Measurements from ENCODE around the gene RNASET2.

Gene RNASET2

DNA sequence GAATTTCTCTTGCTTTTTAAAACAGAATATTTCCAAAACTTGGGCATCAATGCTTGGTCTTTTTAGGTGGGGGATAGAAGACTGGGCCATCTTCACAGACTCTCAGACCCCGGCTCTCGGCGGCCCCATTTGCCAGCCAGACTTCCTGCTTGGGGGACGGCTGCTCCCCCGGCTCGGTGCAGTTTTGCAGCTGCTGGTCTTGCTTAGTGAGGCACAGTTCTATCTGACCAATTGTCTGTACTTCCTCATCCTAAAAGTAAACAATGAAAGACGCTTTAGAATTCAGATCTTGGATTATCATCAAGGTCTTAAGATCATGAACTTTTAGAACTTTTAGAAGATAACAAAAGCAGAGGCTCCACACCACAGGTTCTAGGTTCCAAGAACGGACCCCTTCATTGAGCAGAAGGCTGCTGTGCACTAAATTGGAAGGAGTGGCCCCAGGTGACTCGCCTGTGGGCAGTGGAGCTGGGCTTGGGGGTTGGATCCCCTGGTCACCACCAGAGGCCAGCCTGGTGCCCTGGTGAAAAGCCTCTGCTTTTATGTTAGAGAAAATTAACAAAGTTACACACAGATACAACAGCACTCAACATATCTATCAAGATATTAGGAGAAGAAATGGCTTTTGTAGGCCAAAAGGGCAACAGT lies 26.7 kb downstream of the RNASET2 start:
- no peak for TF ChIP-seq CTCF (IDR thresholded peaks at IDR 0.05; ENCODE audit: unreplicated experiment in 3 of 3)
- Mint-ChIP-seq H3K36me3 (ENCODE audit: low read depth) (peaks cover 13% of the 10 kb centered on the region), H3K4me1 (peaks cover 5% of the 10 kb centered on the region), H3K27ac (peak overlapping the region in 1 of 3 experiments; percentile 38), H3K27me3 (ENCODE audit: low read depth) (no peaks in the 10 kb centered on the region), H3K4me3 (no peak overlapping the region), H3K9me3 (no peaks in the 10 kb centered on the region)

DNA sequence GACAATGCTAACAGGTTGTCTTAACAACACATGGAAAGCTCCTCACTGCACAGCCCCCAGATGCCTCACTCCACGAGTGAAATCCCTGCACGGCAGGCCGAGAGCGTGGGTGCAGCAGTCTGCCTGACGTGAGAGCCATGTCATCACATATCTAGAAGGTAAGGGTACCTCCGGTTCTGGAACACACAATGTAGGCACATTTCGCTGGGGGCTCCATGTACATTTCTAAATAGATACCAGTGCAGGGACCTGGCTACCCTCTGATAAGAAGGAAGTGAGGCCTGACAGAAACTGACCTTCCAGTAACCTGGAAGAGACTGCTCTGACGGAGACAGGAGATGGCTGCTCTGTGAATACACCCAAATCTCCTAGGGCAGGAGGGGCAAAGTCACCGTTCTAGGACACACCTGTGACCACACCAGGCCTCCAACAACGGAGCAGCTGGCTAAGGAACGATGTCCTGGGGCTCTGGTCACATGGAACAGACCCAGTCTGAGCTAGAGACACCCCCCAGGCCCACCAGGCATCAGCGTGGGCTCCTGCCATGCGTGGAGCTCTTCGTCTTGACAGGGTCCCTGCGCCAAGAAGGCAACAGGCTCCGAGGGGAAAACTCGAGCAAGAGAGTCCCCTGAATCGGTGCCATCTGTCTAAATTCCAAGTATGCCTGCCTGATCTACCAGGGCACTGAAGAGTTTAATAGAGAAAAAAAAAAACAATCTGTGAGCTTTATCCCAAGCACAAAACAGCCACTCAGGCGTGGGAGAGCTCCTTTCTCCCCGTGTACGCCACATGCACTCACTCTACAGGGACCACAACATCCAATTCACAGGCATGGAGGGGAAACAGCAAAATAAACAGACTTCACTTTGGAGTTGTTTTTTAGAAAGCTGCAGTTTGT lies 27.5 kb downstream of the RNASET2 start:
- peak overlapping the region in 1 of 3 experiments; percentile 38 for H3K27ac Mint-ChIP-seq
- peaks cover 5% of the 10 kb centered on the region for H3K4me1 Mint-ChIP-seq
- no peaks in the 10 kb centered on the region for H3K9me3 Mint-ChIP-seq
- no peaks in the 10 kb centered on the region for H3K27me3 Mint-ChIP-seq (ENCODE audit: low read depth)
- TF ChIP-seq CTCF (IDR thresholded peaks at IDR 0.05; ENCODE audit: unreplicated experiment in 3 of 3): no peak
- H3K4me3 Mint-ChIP-seq: no peak overlapping the region
- peaks cover 11% of the 10 kb centered on the region for H3K36me3 Mint-ChIP-seq (ENCODE audit: low read depth)

DNA sequence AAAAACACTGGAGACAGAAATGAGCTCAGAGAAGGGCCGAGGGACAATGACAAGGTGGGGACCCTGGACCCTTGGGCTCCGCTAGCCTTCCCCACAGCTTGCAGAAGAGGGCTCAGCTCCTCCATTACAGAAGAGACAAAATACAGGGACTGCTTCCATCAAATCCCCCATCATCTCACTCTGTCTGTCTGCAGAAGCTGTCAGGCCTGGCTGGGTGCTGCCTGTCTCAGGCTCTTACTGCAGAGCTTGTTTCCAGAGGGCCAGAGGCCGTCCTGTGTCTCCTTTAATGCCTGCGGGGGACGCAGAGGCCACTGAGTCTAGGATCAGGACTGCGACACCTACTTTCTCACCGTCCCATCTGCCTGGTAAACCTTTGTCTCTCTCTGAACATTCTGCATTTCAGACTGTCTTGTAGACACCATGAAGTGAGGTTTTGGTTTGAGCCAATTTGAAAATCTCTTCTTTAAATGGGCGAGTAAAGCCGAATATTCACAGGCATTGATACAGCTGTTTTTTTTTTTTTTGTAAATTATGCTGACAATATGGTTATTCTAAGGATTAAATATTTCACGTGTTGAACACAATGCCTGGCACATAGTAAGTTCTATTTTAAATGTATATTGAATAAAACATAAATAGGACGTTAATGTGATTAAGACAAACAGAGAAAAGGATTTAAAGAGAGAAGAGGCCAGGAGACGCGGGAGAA lies 28.3 kb downstream of the RNASET2 start:
- Mint-ChIP-seq H3K4me3 (no peak overlapping the region), H3K27me3 (ENCODE audit: low read depth) (no peaks in the 10 kb centered on the region), H3K9me3 (no peaks in the 10 kb centered on the region), H3K27ac (no peak overlapping the region), H3K4me1 (peaks cover 5% of the 10 kb centered on the region), H3K36me3 (ENCODE audit: low read depth) (peaks cover 8% of the 10 kb centered on the region)
- no peak for TF ChIP-seq CTCF (IDR thresholded peaks at IDR 0.05; ENCODE audit: unreplicated experiment in 3 of 3)

DNA sequence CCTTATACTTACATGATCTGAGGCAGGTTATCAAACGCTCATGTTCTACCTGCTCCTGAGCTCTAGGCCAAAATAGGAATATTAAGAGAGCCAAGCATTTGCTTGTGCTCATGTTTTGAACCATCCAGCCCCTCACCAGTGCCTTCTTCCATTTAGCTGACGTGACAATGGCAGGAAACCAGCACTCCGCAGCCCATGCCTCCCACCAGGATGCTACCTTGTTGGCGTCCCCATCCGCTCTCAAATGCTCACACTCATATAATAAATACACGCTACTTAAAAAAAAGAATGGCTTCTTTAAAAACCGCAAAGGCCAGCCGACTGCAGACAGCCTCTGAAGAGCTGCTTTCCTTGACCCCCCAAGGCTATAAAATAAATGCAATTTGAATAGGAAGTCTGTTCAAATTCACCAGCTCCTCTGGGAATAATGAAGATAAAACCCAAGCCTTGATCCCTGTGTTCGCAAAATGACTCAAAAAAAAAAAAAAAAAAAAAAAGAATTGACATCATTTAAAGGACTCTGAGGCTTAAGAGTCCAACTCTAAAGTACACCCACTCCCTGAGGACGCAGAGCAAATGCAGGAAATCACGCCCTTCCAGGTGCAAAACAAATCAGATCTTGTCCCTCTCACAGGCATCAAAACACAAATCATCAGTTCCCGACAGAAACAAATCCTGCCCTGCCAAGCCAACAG lies 29.0 kb downstream of the RNASET2 start:
- Mint-ChIP-seq H3K9me3 (no peaks in the 10 kb centered on the region), H3K36me3 (ENCODE audit: low read depth) (peaks cover 5% of the 10 kb centered on the region), H3K4me3 (no peak overlapping the region), H3K4me1 (peaks cover 5% of the 10 kb centered on the region), H3K27ac (no peak overlapping the region), H3K27me3 (ENCODE audit: low read depth) (no peaks in the 10 kb centered on the region)
- no peak for TF ChIP-seq CTCF (IDR thresholded peaks at IDR 0.05; ENCODE audit: unreplicated experiment in 3 of 3)

GRCh38 chr6:166926748-166927147 lies 29.6 kb downstream of the RNASET2 start:
- peaks cover 5% of the 10 kb centered on the region for H3K4me1 Mint-ChIP-seq
- no peak for TF ChIP-seq CTCF (IDR thresholded peaks at IDR 0.05; ENCODE audit: unreplicated experiment in 3 of 3)
- H3K27ac Mint-ChIP-seq: no peak overlapping the region
- peaks cover 5% of the 10 kb centered on the region for H3K36me3 Mint-ChIP-seq (ENCODE audit: low read depth)
- no peak overlapping the region for H3K4me3 Mint-ChIP-seq
- no peaks in the 10 kb centered on the region for H3K27me3 Mint-ChIP-seq (ENCODE audit: low read depth)
- H3K9me3 Mint-ChIP-seq: no peaks in the 10 kb centered on the region

Measured in nephron (organoid).